Liver (tissue), 9 donors: ENCODE data around the gene POLR2L. TPM values are rescaled to one million over a fixed set of nuclear protein-coding genes. Genes with fewer than 3 reads are reported as not detected.

Experiments
- DNase-seq: peaks from one replicate; pipeline ENCODE4 v3.0.0-alpha.2; 2017; ENCODE audit warnings: low spot score
- H3K27ac ChIP-seq, 2 donors: one replicate each; pipeline ENCODE4 v1.7.0; 2013; ENCODE audit warnings: inconsistent platforms in 2 of 2, low read length in 2 of 2, control low read depth in 1 of 2, low read depth in 1 of 2, mild to moderate bottlenecking in 1 of 2
- H3K27me3 ChIP-seq, 4 donors: one replicate each; pipeline versions ENCODE4 v1.6.1 to v1.7.0; 2013; ENCODE audit warnings: low read length in 3 of 4, inconsistent platforms in 1 of 4, mild to moderate bottlenecking in 1 of 4, moderate library complexity in 1 of 4; ENCODE audit not compliant: control insufficient read depth in 4 of 4, insufficient read depth in 4 of 4
- H3K36me3 ChIP-seq, 4 donors: one replicate each; pipeline versions ENCODE4 v1.6.1 to v1.7.0; 2013; ENCODE audit warnings: low read length in 3 of 4, mild to moderate bottlenecking in 3 of 4, low read depth in 1 of 4, moderate library complexity in 1 of 4; ENCODE audit not compliant: control insufficient read depth in 4 of 4, insufficient read depth in 3 of 4
- H3K4me1 ChIP-seq, 4 donors: one replicate each; pipeline versions ENCODE4 v1.6.1 to v1.7.0; 2013; ENCODE audit warnings: low read length in 3 of 4, mild to moderate bottlenecking in 3 of 4, moderate library complexity in 1 of 4; ENCODE audit not compliant: control insufficient read depth in 4 of 4, insufficient read depth in 4 of 4
- H3K4me3 ChIP-seq, 3 donors: one replicate each; pipeline versions ENCODE4 v1.6.1 to v1.7.0; 2013; ENCODE audit warnings: low read length in 3 of 3, control low read depth in 1 of 3, low read depth in 1 of 3, mild to moderate bottlenecking in 1 of 3
- H3K9ac ChIP-seq, 2 donors: one replicate each; pipeline ENCODE4 v1.7.0; 2013; ENCODE audit warnings: low read length in 2 of 2, mild to moderate bottlenecking in 2 of 2, moderate library complexity in 2 of 2, control low read depth in 1 of 2, low read depth in 1 of 2
- H3K9me3 ChIP-seq, 4 donors: one replicate each; pipeline versions ENCODE4 v1.6.1 to v1.7.0; 2013; ENCODE audit warnings: low read length in 3 of 4; ENCODE audit not compliant: control insufficient read depth in 4 of 4
- ATF3 ChIP-seq: IDR thresholded peaks from 2 replicates; pipeline ENCODE4 v1.6.1; 2016; ENCODE audit warnings: antibody characterized with exemption
- CTCF ChIP-seq: fragments of 150-350 bp; IDR thresholded peaks from 2 replicates; pipeline ENCODE4 v1.5.1; 2017; ENCODE audit warnings: improper control_type of control experiment, low read depth, low read length; ENCODE audit not compliant: missing input control
- EGR1 ChIP-seq, 2 donors: IDR thresholded peaks; 2 replicates each; pipeline ENCODE4 v1.6.1; 2016 to 2018; ENCODE audit warnings: antibody characterized with exemption in 2 of 2, low read depth in 2 of 2
- FOXA2 ChIP-seq: IDR thresholded peaks from 2 replicates; pipeline ENCODE4 v1.6.1; 2016; ENCODE audit warnings: antibody characterized with exemption
- GABPA ChIP-seq, 2 donors: IDR thresholded peaks in 1 of 2; conservative IDR thresholded peaks in 1 of 2; 2 replicates each; pipeline ENCODE4 v1.6.1; 2016; ENCODE audit warnings: antibody characterized with exemption in 2 of 2, mild to moderate bottlenecking in 1 of 2, moderate library complexity in 1 of 2
- HNF4A ChIP-seq, 2 donors: conservative IDR thresholded peaks; 2 replicates each; pipeline ENCODE4 v1.6.1; 2016; ENCODE audit warnings: antibody characterized with exemption in 2 of 2, mild to moderate bottlenecking in 2 of 2
- JUND ChIP-seq, 2 donors: IDR thresholded peaks; 2 replicates each; pipeline ENCODE4 v1.6.1; 2016; ENCODE audit warnings: antibody characterized with exemption in 2 of 2
- MAX ChIP-seq: IDR thresholded peaks from 2 replicates; pipeline ENCODE4 v1.6.1; 2016; ENCODE audit warnings: antibody characterized with exemption
- NR2F2 ChIP-seq: IDR thresholded peaks from 2 replicates; pipeline ENCODE4 v1.6.1; 2016; ENCODE audit warnings: antibody characterized with exemption
- REST ChIP-seq: IDR thresholded peaks from 2 replicates; pipeline ENCODE4 v1.6.1; 2016; ENCODE audit warnings: antibody characterized with exemption, mild to moderate bottlenecking
- RXRA ChIP-seq, 2 donors: IDR thresholded peaks; 2 replicates each; pipeline ENCODE4 v1.6.1; 2017 to 2018; ENCODE audit warnings: antibody characterized with exemption in 2 of 2, mild to moderate bottlenecking in 1 of 2
- SP1 ChIP-seq: IDR thresholded peaks from 2 replicates; pipeline ENCODE4 v1.6.1; 2018; ENCODE audit warnings: antibody characterized with exemption, mild to moderate bottlenecking
- TAF1 ChIP-seq: conservative IDR thresholded peaks from 2 replicates; pipeline ENCODE4 v1.6.1; 2016; ENCODE audit warnings: antibody characterized with exemption, mild to moderate bottlenecking
- YY1 ChIP-seq: IDR thresholded peaks from 2 replicates; pipeline ENCODE4 v1.6.1; 2016; ENCODE audit warnings: antibody characterized with exemption, mild to moderate bottlenecking
- WGBS: extraction: QIAGEN DNeasy Blood & Tissue Kit; methylation state at CpG from one replicate; pipeline ENCODE4 v1.1.7; 2013; 5-methylcytosine and 5-hydroxymethylcytosine counted together
- polyA plus RNA-seq, 2 donors: library from polyadenylated mRNA; stranded (reverse) in 1 of 2; unstranded in 1 of 2; fragments of 200-250 nt in 1 of 2; fragments of >200 nt in 1 of 2; fragmentation: Nextera tagmentation in 1 of 2; extraction: Ambion mirVana in 1 of 2; gene quantifications; one replicate each; pipeline versions ENCODE4 v1.2.1 to v1.2.3, GENCODE V29; 2013 to 2015
- total RNA-seq, 2 donors: library from RNA; depleted of rRNA; stranded (reverse); fragments of >200 nt; gene quantifications; one replicate each; pipeline ENCODE4 v1.2.3, GENCODE V29; 2014
- donor health status: healthy.
- donor health status: healthy.
- donor health status: healthy.
- donor health status: healthy.
- donor health status: healthy.

The POLR2L gene
- total and polyA plus RNA-seq, 4 donors, result 28.1 to 230 (median 106) TPM

GRCh38 chr11:797296-798092 lies 44.8 kb downstream of the POLR2L start:
- peaks cover 11 to 46% (median 28%) of the 10 kb centered on the region in 4 donors for H3K4me1 ChIP-seq
- peak overlapping the region; percentile 97 to 98 for H3K27ac ChIP-seq
- peaks cover 0 to 8% (median 3%) of the 10 kb centered on the region in 4 donors for H3K36me3 ChIP-seq
- no peaks in the 10 kb centered on the region for H3K9me3 ChIP-seq
- WGBS, result 1% methylated on average over 57 of the region's 57 CpGs
- H3K27me3 ChIP-seq, result no peaks in the 10 kb centered on the region
- H3K4me3 ChIP-seq, result peak overlapping the region; percentile 8 to 77 (median 46)
- H3K9ac ChIP-seq, result peak overlapping the region; percentile 17 to 58
- no peak for TF ChIP-seq HNF4A (conservative IDR thresholded peaks at IDR 0.05)
- TF ChIP-seq SP1, result peak; percentile 5
- TF ChIP-seq NR2F2, result no peak
- TF ChIP-seq EGR1 (IDR thresholded peaks at IDR 0.05; ENCODE audit: low read depth in 2 of 2), result no peak
- TF ChIP-seq YY1, result no peak
- TF ChIP-seq REST, result no peak
- no peak for TF ChIP-seq TAF1
- peak; percentile 57 for DNase-seq

GRCh38 chr11:796565-797295 lies 45.6 kb downstream of the POLR2L start:
- TF ChIP-seq JUND (IDR thresholded peaks at IDR 0.05) (no peak), FOXA2 (no peak), ATF3 (no peak), EGR1 (IDR thresholded peaks at IDR 0.05; ENCODE audit: low read depth in 2 of 2) (no peak), GABPA (IDR thresholded peaks at IDR 0.05 in 1 of 2, conservative IDR thresholded peaks at IDR 0.05 in 1 of 2) (no peak), TAF1 (no peak), HNF4A (conservative IDR thresholded peaks at IDR 0.05) (peak; percentile 77 to 80), SP1 (peak; percentile 72), REST (peak; percentile 32), RXRA (IDR thresholded peaks at IDR 0.05) (peak; percentile 46 to 52), MAX (no peak), CTCF (no peak)
- no peaks in the 10 kb centered on the region for H3K9me3 ChIP-seq
- H3K36me3 ChIP-seq, result peaks cover 0 to 12% (median 5%) of the 10 kb centered on the region in 4 donors
- peak overlapping the region; percentile 49 to 77 (median 67) for H3K4me3 ChIP-seq
- DNase-seq, result no peak
- peak overlapping the region; percentile 97 to 98 for H3K27ac ChIP-seq
- H3K9ac ChIP-seq, result peak overlapping the region; percentile 87
- H3K27me3 ChIP-seq, result no peaks in the 10 kb centered on the region
- 17% methylated on average over 18 of the region's 18 CpGs for WGBS
- H3K4me1 ChIP-seq, result peaks cover 11 to 46% (median 28%) of the 10 kb centered on the region in 4 donors
